Measurements from ENCODE around the gene ZNF668.

ZNF668 gene

GRCh38 chr16:31064882-31065461 is 9.1 kb downstream of the ZNF668 start:
- ATAC-seq: peak; percentile 87
- no peak for TF ChIP-seq ZNF565 (CRISPR knock-in tag; conservative IDR thresholded peaks at IDR 0.05; ENCODE audit: low read depth)
- TF ChIP-seq OSR1 (CRISPR knock-in tag; IDR thresholded peaks at IDR 0.05): no peak
- no peak for TF ChIP-seq RARB (CRISPR knock-in tag; IDR thresholded peaks at IDR 0.05)
- no peak for TF ChIP-seq ZFP30 (CRISPR knock-in tag; IDR thresholded peaks at IDR 0.05)
- TF ChIP-seq PPARA (CRISPR knock-in tag; IDR thresholded peaks at IDR 0.05; ENCODE audit: borderline replicate concordance): no peak
- no peak for TF ChIP-seq ZNF70 (CRISPR knock-in tag; IDR thresholded peaks at IDR 0.05)
- no peak for TF ChIP-seq ZC3H10 (CRISPR knock-in tag; IDR thresholded peaks at IDR 0.05)
- TF ChIP-seq GLIS3 (CRISPR knock-in tag; IDR thresholded peaks at IDR 0.05): no peak
- no peak for TF ChIP-seq SNAI2 (CRISPR knock-in tag; IDR thresholded peaks at IDR 0.05)
- TF ChIP-seq CREB5 (CRISPR knock-in tag; IDR thresholded peaks at IDR 0.05; ENCODE audit: low read depth): no peak
- TF ChIP-seq ZNF8 (CRISPR knock-in tag; IDR thresholded peaks at IDR 0.05): no peak
- no peak for TF ChIP-seq ISL1 (CRISPR knock-in tag; IDR thresholded peaks at IDR 0.05)
- no peak for TF ChIP-seq TOX (CRISPR knock-in tag; IDR thresholded peaks at IDR 0.05; ENCODE audit: borderline replicate concordance)
- no peak for TF ChIP-seq ESRRG (CRISPR knock-in tag; IDR thresholded peaks at IDR 0.05)
- TF ChIP-seq ARNTL (CRISPR knock-in tag; IDR thresholded peaks at IDR 0.05; ENCODE audit: borderline replicate concordance, low read depth): no peak
- no peak for TF ChIP-seq POU6F1 (CRISPR knock-in tag; IDR thresholded peaks at IDR 0.05; ENCODE audit: borderline replicate concordance, low read depth)
- no peak for TF ChIP-seq CSDC2 (CRISPR knock-in tag; IDR thresholded peaks at IDR 0.05)
- no peak for TF ChIP-seq PATZ1 (CRISPR knock-in tag; IDR thresholded peaks at IDR 0.05; ENCODE audit: borderline replicate concordance)

- ATAC-seq: no peak
Measured at GRCh38 chr16:31063843-31064611, 10.0 kb downstream of the ZNF668 start.

GRCh38 chr16:31063495-31063842 is 10.6 kb downstream of the ZNF668 start:
- TF ChIP-seq TCF4 (CRISPR knock-in tag; IDR thresholded peaks at IDR 0.05; ENCODE audit: borderline replicate concordance) (no peak), ZFP30 (CRISPR knock-in tag; IDR thresholded peaks at IDR 0.05) (no peak), PPARA (CRISPR knock-in tag; IDR thresholded peaks at IDR 0.05; ENCODE audit: borderline replicate concordance) (no peak), ZFP3 (CRISPR knock-in tag; IDR thresholded peaks at IDR 0.05) (no peak), ARNTL (CRISPR knock-in tag; IDR thresholded peaks at IDR 0.05; ENCODE audit: borderline replicate concordance, low read depth) (no peak), PATZ1 (CRISPR knock-in tag; IDR thresholded peaks at IDR 0.05; ENCODE audit: borderline replicate concordance) (no peak)
- no peak for ATAC-seq

More at GRCh38 chr16:31063843-31064611, 10.0 kb downstream of the ZNF668 start:
- TF ChIP-seq ZNF70 (CRISPR knock-in tag; IDR thresholded peaks at IDR 0.05): no peak

- TF ChIP-seq SNAI2 (CRISPR knock-in tag; IDR thresholded peaks at IDR 0.05) (no peak), BACH2 (CRISPR knock-in tag; IDR thresholded peaks at IDR 0.05; ENCODE audit: borderline replicate concordance) (no peak), ZNF565 (CRISPR knock-in tag; conservative IDR thresholded peaks at IDR 0.05; ENCODE audit: low read depth) (no peak)
- no peak for ATAC-seq
Measured at GRCh38 chr16:31061813-31062440, 12.1 kb downstream of the ZNF668 start.
